HCT116 (cell line): ENCODE results near the gene GNA12. TPM values are rescaled to one million over a fixed set of nuclear protein-coding genes. Genes with fewer than 3 reads are reported as not detected.

Experiments
- ATAC-seq: fragments of 200-7000 bp; cut with Tn5 transposase; 2 replicates; pipeline ENCODE4 v1.9.1; 2020; ENCODE audit warnings: mild to moderate bottlenecking, moderate library complexity
- BruUV-seq: library from RNA; stranded (reverse); fragments of 400-500 nt; replicated peaks from 2 replicates; lab custom pipeline; 2021; lab: Mats Ljungman, UMichigan
- CTCF ChIA-PET: fragments of 300-600 bp; sonication (Branson Sonifier 250); formaldehyde crosslinking; loops from one replicate; lab custom pipeline; 2021; ENCODE audit warnings: antibody characterized with exemption; lab: Charles Lee
- POLR2A ChIA-PET: fragments of 300-600, 350-600 bp; sonication (Branson Sonifier 250); formaldehyde crosslinking; loops from one replicate; lab custom pipeline; 2021; ENCODE audit warnings: antibody characterized with exemption; lab: Charles Lee
- RAD21 ChIA-PET, 2 experiments: fragments of 300-600 bp; sonication (Branson Sonifier 250); formaldehyde crosslinking; loops; one replicate each; lab custom pipeline; 2023; ENCODE audit warnings: low total read pairs in 2 of 2; ENCODE audit not compliant: uncharacterized antibody in 2 of 2, unreplicated experiment in 2 of 2, low non-redundant PET in 1 of 2; lab: Charles Lee
- DNase-seq: peaks from one replicate; pipeline ENCODE4 v3.0.0-alpha.2; 2010; ENCODE audit warnings: low read depth, low spot score
- H2AFZ ChIP-seq: fragments of 200-600 bp; shearing (Covaris generic), sonication (generic); 2 replicates; pipeline ENCODE4 v1.6.1; 2017; ENCODE audit warnings: low read depth, mixed run types, mixed read lengths, antibody characterized with exemption, low read length; ENCODE audit not compliant: poor library complexity, severe bottlenecking
- H3K27ac ChIP-seq: 2 replicates; pipeline ENCODE4 v1.5.1; 2012; ENCODE audit warnings: low read depth, low read length
- H3K27me3 ChIP-seq: fragments of 200-600 bp; sonication (generic); 2 replicates; pipeline ENCODE4 v1.6.1; 2016; ENCODE audit warnings: mixed run types, low read length, mixed read lengths; ENCODE audit not compliant: insufficient read depth
- H3K36me3 ChIP-seq, 2 experiments: fragments of 200-500 bp in 1 of 2; fragments of 200-600 bp in 1 of 2; sonication (Bioruptor generic) in 1 of 2; sonication (generic) in 1 of 2; 2 replicates each; pipeline versions ENCODE4 v1.5.1 to v1.6.1; 2014 to 2016; ENCODE audit warnings: low read length in 2 of 2, inconsistent platforms in 1 of 2, mixed read lengths in 1 of 2, mixed run types in 1 of 2; ENCODE audit not compliant: insufficient read depth in 2 of 2, control insufficient read depth in 1 of 2
- H3K4me1 ChIP-seq, 2 experiments: fragments of 200-600 bp in 1 of 2; sonication (generic) in 1 of 2; 2 replicates each; pipeline versions ENCODE4 v1.5.1 to v1.6.1; 2012 to 2017; ENCODE audit warnings: low read length in 2 of 2, inconsistent platforms in 1 of 2, mild to moderate bottlenecking in 1 of 2, mixed read lengths in 1 of 2, mixed run types in 1 of 2, moderate library complexity in 1 of 2; ENCODE audit not compliant: insufficient read depth in 2 of 2, control insufficient read depth in 1 of 2
- H3K4me2 ChIP-seq: fragments of 200-600 bp; sonication (generic); 2 replicates; pipeline ENCODE4 v1.6.1; 2017; ENCODE audit warnings: mixed run types, low read length, mixed read lengths
- H3K4me3 ChIP-seq, 2 experiments: fragments of 200-600 bp in 1 of 2; sonication (generic) in 1 of 2; replicated peaks in 1 of 2; 2 replicates each; pipeline ENCODE4 v1.5.1; 2011 to 2016; ENCODE audit warnings: low read length in 2 of 2, control low read depth in 1 of 2, low read depth in 1 of 2, mild to moderate bottlenecking in 1 of 2, mixed read lengths in 1 of 2, mixed run types in 1 of 2
- H3K79me2 ChIP-seq: fragments of 200-600 bp; sonication (generic); 2 replicates; pipeline ENCODE4 v1.6.1; 2017; ENCODE audit warnings: mild to moderate bottlenecking, mixed run types, low read length, moderate library complexity, mixed read lengths; ENCODE audit not compliant: insufficient read depth
- H3K9ac ChIP-seq: fragments of 200-600 bp; sonication (generic); 2 replicates; pipeline ENCODE4 v1.6.1; 2016; ENCODE audit warnings: low read length, mixed read lengths
- H3K9me2 ChIP-seq: fragments of 200-600 bp; sonication (generic), shearing (Covaris generic); 2 replicates; pipeline ENCODE4 v1.6.1; 2017; ENCODE audit warnings: mixed run types, mild to moderate bottlenecking, moderate library complexity; ENCODE audit not compliant: insufficient read depth
- H3K9me3 ChIP-seq, 2 experiments: fragments of 200-500 bp in 1 of 2; fragments of 200-600 bp in 1 of 2; sonication (Bioruptor generic) in 1 of 2; sonication (generic) in 1 of 2; 2 replicates each; pipeline ENCODE4 v1.6.1; 2014 to 2017; ENCODE audit warnings: low read length in 2 of 2, mixed read lengths in 2 of 2, inconsistent platforms in 1 of 2, low read depth in 1 of 2, mild to moderate bottlenecking in 1 of 2, mixed run types in 1 of 2, moderate library complexity in 1 of 2; ENCODE audit not compliant: control insufficient read depth in 1 of 2, insufficient read depth in 1 of 2
- H4K20me1 ChIP-seq: fragments of 200-600 bp; sonication (generic), shearing (Covaris generic); 2 replicates; pipeline ENCODE4 v1.6.1; 2017; ENCODE audit warnings: mixed run types, mild to moderate bottlenecking, moderate library complexity; ENCODE audit not compliant: insufficient read depth
- CEBPB ChIP-seq: IDR thresholded peaks from 2 replicates; pipeline ENCODE4 v1.6.1; 2012; ENCODE audit warnings: low read depth
- RAD21 ChIP-seq: IDR thresholded peaks from 2 replicates; pipeline ENCODE4 v1.6.1; 2012; ENCODE audit warnings: low read depth, mild to moderate bottlenecking
- YY1 ChIP-seq: IDR thresholded peaks from 2 replicates; pipeline ENCODE4 v1.6.1; 2011; ENCODE audit warnings: low read length, low read depth, moderate library complexity, mild to moderate bottlenecking; ENCODE audit not compliant: insufficient replicate concordance; ENCODE audit errors: extremely low read depth
- intact Hi-C: fragments of 100-400 bp; cut with micrococcal nuclease; formaldehyde crosslinking; loops from 2 replicates; pipeline ENCODE4 v1.10.0; 2022
- total RNA-seq: library from RNA; stranded (reverse); gene quantifications from one replicate; pipeline ENCODE4 v1.2.1, GENCODE V29; 2021; ENCODE audit not compliant: unreplicated experiment
- TF ChIP-seq, protein P1 (sequence below), 3 experiments: fragments of 200-600 bp in 1 of 3; sonication (generic) in 1 of 3; IDR thresholded peaks in 2 of 3; conservative IDR thresholded peaks in 1 of 3; 2 replicates each; pipeline ENCODE4 v1.5.1; 2012 to 2017; ENCODE audit warnings: low read depth in 2 of 3, low read length in 2 of 3, antibody characterized with exemption in 1 of 3, borderline replicate concordance in 1 of 3, control low read depth in 1 of 3, mild to moderate bottlenecking in 1 of 3, mixed read lengths in 1 of 3, mixed run types in 1 of 3, moderate library complexity in 1 of 3; ENCODE audit not compliant: insufficient read depth in 1 of 3

Gene GNA12
- total RNA-seq, 1 experiment from 2014 or later: 32.6 TPM

DNA sequence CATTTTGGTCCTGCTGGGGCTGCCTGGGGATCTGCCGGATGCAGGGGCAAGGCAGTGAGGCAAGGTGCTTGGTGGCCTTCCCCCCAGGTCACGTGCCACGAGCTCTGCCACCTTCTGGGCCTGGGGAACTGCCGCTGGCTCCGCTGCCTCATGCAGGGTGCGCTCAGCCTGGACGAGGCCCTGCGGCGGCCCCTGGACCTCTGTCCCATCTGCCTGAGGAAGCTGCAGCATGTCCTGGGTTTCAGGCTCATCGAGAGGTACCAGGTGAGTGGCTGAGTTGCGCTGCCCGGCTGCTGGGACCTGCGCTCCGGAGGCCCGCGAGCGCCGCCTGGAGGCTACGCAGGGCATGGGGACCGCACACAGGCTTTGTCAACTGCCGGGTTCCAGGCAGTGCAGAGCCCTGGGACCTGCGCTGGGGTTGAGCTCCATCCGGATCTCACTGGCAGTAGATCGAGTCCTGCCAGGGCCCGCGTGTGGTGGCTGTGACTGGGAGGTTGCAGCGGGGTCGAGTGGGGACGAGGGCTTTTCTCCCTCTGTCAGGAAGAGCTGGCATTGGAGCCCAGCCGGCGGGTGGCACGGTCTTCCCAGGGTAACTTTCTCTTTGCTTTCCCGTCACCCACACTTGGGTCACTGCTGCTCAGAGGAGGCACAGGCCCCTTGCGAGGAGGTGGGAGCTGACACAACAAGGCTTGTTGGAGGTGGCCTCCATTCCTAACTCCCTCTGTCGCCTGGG is 134.4 kb downstream of the GNA12 start:
- ChIA-PET POLR2A (interaction anchor here (0.9 kb wide), 1 partner anchor 356 kb away, joined by 3 read pairs; no protein-coding TSS in a partner anchor), CTCF (interaction anchor here (0.6 to 2.9 kb wide), 10 partner anchors 10 to 258 kb away, joined by 3 to 20 read pairs (median 4); no protein-coding TSS in a partner anchor)
- no peaks in the 10 kb centered on the region for H3K9me3 ChIP-seq
- BruUV-seq: no TSS peak
- intact Hi-C loops: loop anchor here (1.0 kb wide), 1 partner anchor 38 kb away; no protein-coding TSS in a partner anchor
- peak; percentile 98 for ATAC-seq
- H3K4me1 ChIP-seq: peaks cover 2 to 5% of the 10 kb centered on the region in 2 experiments
- H3K4me2 ChIP-seq: no peak overlapping the region
- H3K27me3 ChIP-seq: no peaks in the 10 kb centered on the region
- no peaks in the 10 kb centered on the region for H3K9me2 ChIP-seq
- no peaks in the 10 kb centered on the region for H3K79me2 ChIP-seq
- H3K9ac ChIP-seq: no peak overlapping the region
- no peak overlapping the region for H2AFZ ChIP-seq
- H3K27ac ChIP-seq: no peak overlapping the region
- H3K36me3 ChIP-seq: no peaks in the 10 kb centered on the region
- H3K4me3 ChIP-seq: no peak overlapping the region
- TF ChIP-seq RAD21: peak; percentile 93
- TF ChIP-seq CEBPB: no peak
- TF ChIP-seq, protein P1, sequence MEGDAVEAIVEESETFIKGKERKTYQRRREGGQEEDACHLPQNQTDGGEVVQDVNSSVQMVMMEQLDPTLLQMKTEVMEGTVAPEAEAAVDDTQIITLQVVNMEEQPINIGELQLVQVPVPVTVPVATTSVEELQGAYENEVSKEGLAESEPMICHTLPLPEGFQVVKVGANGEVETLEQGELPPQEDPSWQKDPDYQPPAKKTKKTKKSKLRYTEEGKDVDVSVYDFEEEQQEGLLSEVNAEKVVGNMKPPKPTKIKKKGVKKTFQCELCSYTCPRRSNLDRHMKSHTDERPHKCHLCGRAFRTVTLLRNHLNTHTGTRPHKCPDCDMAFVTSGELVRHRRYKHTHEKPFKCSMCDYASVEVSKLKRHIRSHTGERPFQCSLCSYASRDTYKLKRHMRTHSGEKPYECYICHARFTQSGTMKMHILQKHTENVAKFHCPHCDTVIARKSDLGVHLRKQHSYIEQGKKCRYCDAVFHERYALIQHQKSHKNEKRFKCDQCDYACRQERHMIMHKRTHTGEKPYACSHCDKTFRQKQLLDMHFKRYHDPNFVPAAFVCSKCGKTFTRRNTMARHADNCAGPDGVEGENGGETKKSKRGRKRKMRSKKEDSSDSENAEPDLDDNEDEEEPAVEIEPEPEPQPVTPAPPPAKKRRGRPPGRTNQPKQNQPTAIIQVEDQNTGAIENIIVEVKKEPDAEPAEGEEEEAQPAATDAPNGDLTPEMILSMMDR (IDR thresholded peaks at IDR 0.05 in 2 of 3, conservative IDR thresholded peaks at IDR 0.05 in 1 of 3; ENCODE audit: borderline replicate concordance in 1 of 3, insufficient read depth in 1 of 3, low read depth in 2 of 3, low read length in 2 of 3): peak; percentile 85 to 97 (median 92)
- TF ChIP-seq YY1: peak; percentile 45
- TF ChIP-seq, all 23 proteins: peak for 3
- RAD21 ChIA-PET: interaction anchor here in 1 of 2 experiments (0.6 to 0.9 kb wide), 3 partner anchors 39 to 289 kb away, joined by 4 to 6 read pairs (median 6); no protein-coding TSS in a partner anchor
- DNase-seq: peak; percentile 26
- no peaks in the 10 kb centered on the region for H4K20me1 ChIP-seq
